ENCODE data around the gene CENPT. TPM values are rescaled to one million over a fixed set of nuclear protein-coding genes. Genes with fewer than 3 reads are reported as not detected.
A peak's percentile ranks its signal among the peaks of the same experiment; 100 is the strongest.

Gene CENPT
- polyA plus RNA-seq, 6 donors from 2014 or later, result 7.6 to 15.1 (median 9.2) TPM

DNA sequence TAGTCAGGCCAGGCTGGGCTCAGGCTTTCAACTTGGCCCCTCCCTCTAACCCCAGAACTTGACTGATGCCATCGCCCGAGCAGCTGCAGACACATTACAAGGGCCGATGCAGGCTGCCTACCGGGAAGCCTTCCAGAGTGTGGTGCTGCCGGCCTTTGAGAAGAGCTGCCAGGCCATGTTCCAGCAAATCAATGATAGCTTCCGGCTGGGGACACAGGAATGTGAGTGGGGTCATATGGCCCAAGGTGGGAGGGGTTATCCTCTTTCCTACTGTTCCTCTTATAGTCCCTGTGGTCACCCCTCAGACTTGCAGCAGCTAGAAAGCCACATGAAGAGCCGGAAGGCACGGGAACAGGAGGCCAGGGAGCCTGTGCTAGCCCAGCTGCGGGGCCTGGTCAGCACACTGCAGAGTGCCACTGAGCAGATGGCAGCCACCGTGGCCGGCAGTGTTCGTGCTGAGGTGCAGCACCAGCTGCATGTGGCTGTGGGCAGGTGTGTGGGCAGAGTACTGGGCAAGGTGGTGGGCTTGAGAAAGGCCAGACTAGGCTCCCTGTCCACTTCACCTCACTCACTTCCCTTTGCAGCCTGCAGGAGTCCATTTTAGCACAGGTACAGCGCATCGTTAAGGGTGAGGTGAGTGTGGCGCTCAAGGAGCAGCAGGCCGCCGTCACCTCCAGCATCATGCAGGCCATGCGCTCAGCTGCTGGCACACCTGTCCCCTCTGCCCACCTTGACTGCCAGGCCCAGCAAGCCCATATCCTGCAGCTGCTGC is 35.1 kb upstream of the CENPT start:
- no peak for DNase-seq
- H3K4me3 Mint-ChIP-seq, result no peak overlapping the region
- peaks cover 2 to 8% (median 6%) of the 10 kb centered on the region in 3 donors for H3K4me1 Mint-ChIP-seq
- no peaks in the 10 kb centered on the region for H3K9me3 Mint-ChIP-seq
- no peak for ATAC-seq (ENCODE audit: low read depth in 2 of 2)
- no peaks in the 10 kb centered on the region for H3K27me3 Mint-ChIP-seq
- no peak overlapping the region for H3K27ac Mint-ChIP-seq
- H3K36me3 Mint-ChIP-seq, result peaks cover 0 to 11% of the 10 kb centered on the region in 2 donors

GRCh38 chr16:67881621-67882161 is 34.2 kb upstream of the CENPT start:
- ATAC-seq (ENCODE audit: low read depth in 2 of 2), result no peak
- Mint-ChIP-seq H3K36me3 (peaks cover 3 to 11% of the 10 kb centered on the region in 2 donors), H3K27me3 (no peaks in the 10 kb centered on the region), H3K27ac (peak overlapping the region in 1 of 6 donors; percentile 25), H3K9me3 (no peaks in the 10 kb centered on the region), H3K4me1 (peaks cover under 1 to 8% (median 6%) of the 10 kb centered on the region in 3 donors), H3K4me3 (no peak overlapping the region)
- DNase-seq, result no peak

DNA sequence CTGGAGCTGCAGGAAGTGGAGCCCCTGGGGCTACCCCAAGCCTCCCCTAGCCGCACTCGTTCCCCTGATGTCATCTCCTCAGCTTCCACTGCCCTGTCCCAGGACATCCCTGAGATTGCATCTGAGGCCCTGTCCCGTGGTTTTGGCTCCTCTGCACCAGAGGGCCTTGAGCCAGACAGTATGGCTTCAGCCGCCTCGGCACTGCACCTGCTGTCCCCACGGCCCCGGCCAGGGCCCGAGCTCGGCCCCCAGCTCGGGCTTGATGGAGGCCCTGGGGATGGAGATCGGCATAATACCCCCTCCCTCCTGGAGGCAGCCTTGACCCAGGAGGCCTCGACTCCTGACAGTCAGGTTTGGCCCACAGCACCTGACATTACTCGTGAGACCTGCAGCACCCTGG is 33.1 kb upstream of the CENPT start:
- DNase-seq, result no peak
- no peaks in the 10 kb centered on the region for H3K27me3 Mint-ChIP-seq
- no peak for ATAC-seq (ENCODE audit: low read depth in 2 of 2)
- no peaks in the 10 kb centered on the region for H3K9me3 Mint-ChIP-seq
- H3K4me1 Mint-ChIP-seq, result peaks cover 8 to 14% (median 12%) of the 10 kb centered on the region in 3 donors
- peaks cover 4 to 11% of the 10 kb centered on the region in 2 donors for H3K36me3 Mint-ChIP-seq
- peak overlapping the region in 1 of 6 donors; percentile 28 for H3K27ac Mint-ChIP-seq
- H3K4me3 Mint-ChIP-seq, result no peak overlapping the region

GRCh38 chr16:67879936-67880335 is 32.4 kb upstream of the CENPT start:
- Mint-ChIP-seq H3K27ac (peak overlapping the region in 1 of 6 donors; percentile 28), H3K9me3 (no peaks in the 10 kb centered on the region), H3K4me1 (peaks cover 15 to 20% (median 19%) of the 10 kb centered on the region in 3 donors), H3K36me3 (peaks cover 4 to 11% of the 10 kb centered on the region in 2 donors), H3K27me3 (no peaks in the 10 kb centered on the region), H3K4me3 (no peak overlapping the region)
- ATAC-seq (ENCODE audit: low read depth in 2 of 2), result no peak
- DNase-seq, result no peak

- DNase-seq (no peak), ATAC-seq (ENCODE audit: low read depth in 2 of 2) (no peak)
- no peaks in the 10 kb centered on the region for H3K27me3 Mint-ChIP-seq
- peak overlapping the region in 1 of 8 donors; percentile 63 for H3K4me3 Mint-ChIP-seq
- peak overlapping the region in 1 of 6 donors; percentile 17 for H3K27ac Mint-ChIP-seq
- no peaks in the 10 kb centered on the region for H3K9me3 Mint-ChIP-seq
- H3K36me3 Mint-ChIP-seq, result peaks cover 4 to 11% of the 10 kb centered on the region in 2 donors
- peaks cover 19 to 25% (median 22%) of the 10 kb centered on the region in 3 donors for H3K4me1 Mint-ChIP-seq
Measured at GRCh38 chr16:67879462-67879861, 32.0 kb upstream of the CENPT start.

DNA sequence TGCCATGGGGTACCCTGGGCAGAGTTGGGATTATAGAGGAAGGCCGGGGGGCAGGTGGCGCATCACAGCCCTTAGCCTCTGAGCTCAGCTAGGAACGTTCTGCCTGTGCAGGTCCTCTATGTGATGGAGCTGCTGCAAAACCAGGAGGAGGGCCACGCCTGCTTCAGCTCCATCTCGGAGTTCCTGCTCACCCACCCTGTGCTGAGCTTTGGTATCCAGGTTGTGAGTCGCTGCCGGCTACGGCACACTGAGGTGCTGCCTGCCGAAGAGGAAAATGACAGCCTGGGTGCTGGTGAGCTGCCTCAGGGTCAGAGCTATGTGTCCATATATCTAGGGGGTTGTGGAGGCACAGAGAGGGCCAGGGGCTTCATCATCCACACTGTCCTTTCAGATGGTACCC is 31.4 kb upstream of the CENPT start:
- peaks cover 26 to 30% (median 28%) of the 10 kb centered on the region in 3 donors for H3K4me1 Mint-ChIP-seq
- H3K27me3 Mint-ChIP-seq, result no peaks in the 10 kb centered on the region
- no peak overlapping the region for H3K27ac Mint-ChIP-seq
- no peak for DNase-seq
- no peaks in the 10 kb centered on the region for H3K9me3 Mint-ChIP-seq
- no peak for ATAC-seq (ENCODE audit: low read depth in 2 of 2)
- H3K4me3 Mint-ChIP-seq, result peak overlapping the region in 1 of 8 donors; percentile 44
- peaks cover 4 to 10% of the 10 kb centered on the region in 2 donors for H3K36me3 Mint-ChIP-seq

DNA sequence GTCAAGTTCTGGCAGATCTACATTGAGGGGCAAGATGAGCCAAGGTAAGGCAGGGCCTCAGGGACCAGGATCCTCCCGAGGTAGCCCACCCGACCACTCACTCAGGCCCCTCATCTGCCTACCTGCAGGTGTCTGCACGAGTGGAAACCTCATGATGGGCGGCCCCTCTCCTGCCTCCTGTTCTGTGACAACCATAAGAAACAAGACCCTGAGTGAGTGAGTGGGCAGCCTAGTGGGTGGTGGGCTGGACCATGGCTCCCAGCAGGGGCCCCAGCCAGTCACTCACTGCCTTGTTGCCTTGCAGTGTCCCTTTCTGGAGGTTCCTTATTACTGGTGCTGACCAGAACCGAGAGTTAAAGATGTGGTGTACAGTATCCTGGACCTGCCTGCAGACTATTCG is 30.7 kb upstream of the CENPT start:
- Mint-ChIP-seq H3K36me3 (peaks cover 4% of the 10 kb centered on the region in 2 donors), H3K4me1 (peaks cover 27 to 31% (median 28%) of the 10 kb centered on the region in 3 donors), H3K27me3 (no peaks in the 10 kb centered on the region), H3K4me3 (peak overlapping the region in 1 of 8 donors; percentile 30), H3K9me3 (no peaks in the 10 kb centered on the region), H3K27ac (peak overlapping the region in 2 of 6 donors; percentile 27 to 47)
- no peak for ATAC-seq (ENCODE audit: low read depth in 2 of 2)
- no peak for DNase-seq

GRCh38 chr16:67877064-67877463 is 29.6 kb upstream of the CENPT start:
- no peaks in the 10 kb centered on the region for H3K27me3 Mint-ChIP-seq
- DNase-seq (no peak), ATAC-seq (ENCODE audit: low read depth in 2 of 2) (no peak)
- peaks cover 30 to 38% (median 37%) of the 10 kb centered on the region in 3 donors for H3K4me1 Mint-ChIP-seq
- H3K4me3 Mint-ChIP-seq, result peak overlapping the region in 1 of 8 donors; percentile 57
- no peaks in the 10 kb centered on the region for H3K9me3 Mint-ChIP-seq
- no peak overlapping the region for H3K27ac Mint-ChIP-seq
- H3K36me3 Mint-ChIP-seq, result peaks cover 0 to 4% of the 10 kb centered on the region in 2 donors

GRCh38 chr16:67874372-67874771 is 26.9 kb upstream of the CENPT start:
- Mint-ChIP-seq H3K27ac (peak overlapping the region in 5 of 6 donors; percentile 33 to 88 (median 84)), H3K9me3 (no peaks in the 10 kb centered on the region), H3K4me3 (peak overlapping the region; percentile 89 to 95 (median 91)), H3K4me1 (peaks cover 31 to 38% (median 38%) of the 10 kb centered on the region in 3 donors), H3K27me3 (no peaks in the 10 kb centered on the region), H3K36me3 (peaks cover 0 to 4% of the 10 kb centered on the region in 2 donors)
- ATAC-seq (ENCODE audit: low read depth in 2 of 2), result no peak
- no peak for DNase-seq

DNA sequence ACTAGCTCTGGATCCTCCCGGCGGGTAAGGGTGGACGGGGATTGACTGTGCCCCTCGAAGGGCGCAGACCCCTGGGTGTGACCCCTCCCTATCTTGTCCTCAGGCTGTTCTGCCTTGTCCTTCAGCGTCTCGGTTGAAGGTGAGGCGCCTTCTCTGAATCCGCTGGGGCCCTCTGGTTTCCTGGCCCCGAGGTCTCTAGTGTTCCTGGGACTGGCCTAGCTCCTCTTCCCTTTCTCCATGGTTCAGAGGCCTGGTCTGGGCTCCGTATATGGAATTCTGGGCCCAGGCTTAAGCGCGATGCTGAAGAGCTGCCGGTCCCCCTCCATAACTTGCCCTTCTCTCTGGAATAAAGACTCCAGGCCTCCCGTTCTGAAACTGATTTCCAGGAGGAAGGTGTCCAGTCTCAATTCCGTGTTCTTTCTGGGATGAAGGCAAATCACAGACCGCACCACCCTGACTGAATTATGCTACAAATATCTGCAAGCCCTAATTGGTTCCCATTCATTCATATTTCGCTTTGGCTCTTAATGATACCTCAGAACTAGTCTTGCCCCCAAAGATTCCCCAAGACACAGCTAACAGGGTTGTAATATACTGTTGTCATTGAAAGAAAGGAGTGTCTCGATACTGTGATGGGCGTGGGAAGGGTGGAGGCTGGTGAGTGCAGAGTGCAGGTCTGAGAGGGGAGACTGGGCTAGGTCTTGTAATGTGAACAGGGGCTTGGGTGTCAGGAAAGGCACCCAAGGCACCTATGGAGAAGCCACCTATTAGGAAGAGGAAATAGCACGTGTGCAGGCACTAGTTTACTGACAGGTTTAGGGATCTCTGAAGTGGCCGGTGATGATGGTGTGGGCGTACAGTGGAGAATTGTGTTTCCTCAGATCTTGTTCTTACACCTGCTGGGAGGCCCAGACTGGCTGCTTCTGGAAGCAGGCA is 26.2 kb upstream of the CENPT start:
- Mint-ChIP-seq H3K9me3 (no peaks in the 10 kb centered on the region), H3K27ac (peak overlapping the region; percentile 33 to 88 (median 82)), H3K4me3 (peak overlapping the region; percentile 89 to 95 (median 91)), H3K27me3 (no peaks in the 10 kb centered on the region), H3K36me3 (peaks cover 0 to 4% of the 10 kb centered on the region in 2 donors), H3K4me1 (peaks cover 31 to 38% (median 38%) of the 10 kb centered on the region in 3 donors)
- DNase-seq (no peak), ATAC-seq (ENCODE audit: low read depth in 2 of 2) (peak in 1 of 2 donors; percentile 1)

- Mint-ChIP-seq H3K9me3 (no peaks in the 10 kb centered on the region), H3K27me3 (no peaks in the 10 kb centered on the region), H3K4me1 (peaks cover 31 to 38% (median 38%) of the 10 kb centered on the region in 3 donors), H3K36me3 (peaks cover 0 to 4% of the 10 kb centered on the region in 2 donors), H3K4me3 (peak within 1 kb of the TSS; percentile 89 to 95 (median 91)), H3K27ac (peak within 1 kb of the TSS; percentile 84 to 90 (median 88))
- ATAC-seq (ENCODE audit: low read depth in 2 of 2) (peak; percentile 95 to 98), DNase-seq (peak; percentile 81)
Measured at GRCh38 chr16:67872631-67873434, 25.3 kb upstream of the CENPT start, which contains the start of gene EDC4. TSS of gene EDC4 (plus strand) at chr16:67873052. CDS start at chr16:67873262, 210 bp downstream.

DNA sequence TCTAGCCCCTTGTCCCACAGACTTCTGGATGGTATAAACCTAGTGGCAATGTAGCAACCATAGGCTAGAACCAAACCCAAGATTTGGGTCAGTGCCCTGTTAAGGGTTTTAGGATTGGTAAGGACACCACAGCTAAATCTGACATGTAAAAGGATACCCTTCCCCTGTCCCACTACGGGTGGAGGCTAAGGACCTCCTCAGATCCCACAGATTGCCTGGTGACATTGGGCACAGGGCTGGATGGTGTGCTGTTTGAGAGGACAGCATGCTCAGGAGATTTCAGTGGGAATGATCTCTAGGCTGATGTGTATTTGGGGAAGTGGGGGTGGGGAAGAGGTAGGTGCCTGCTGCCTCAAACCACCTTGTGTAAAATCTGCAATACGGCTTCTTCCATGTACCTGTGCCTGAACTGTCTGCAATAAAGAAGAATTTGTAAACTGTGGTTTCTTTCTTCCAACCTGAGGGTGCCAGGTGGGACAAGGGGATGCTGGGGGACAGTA is 24.7 kb upstream of the CENPT start:
- Mint-ChIP-seq H3K4me1 (peaks cover 31 to 38% (median 38%) of the 10 kb centered on the region in 3 donors), H3K36me3 (peaks cover 0 to 4% of the 10 kb centered on the region in 2 donors), H3K4me3 (peak overlapping the region; percentile 89 to 95 (median 91)), H3K27ac (peak overlapping the region; percentile 81 to 90 (median 88)), H3K27me3 (no peaks in the 10 kb centered on the region), H3K9me3 (no peaks in the 10 kb centered on the region)
- ATAC-seq (ENCODE audit: low read depth in 2 of 2), result no peak
- DNase-seq, result no peak
